GM12878 (cell line): Measurements from ENCODE around the gene C5. TPM values are rescaled to one million over a fixed set of nuclear protein-coding genes. Genes with fewer than 3 reads are reported as not detected.

Experiments
- BCL11A ChIP-seq: IDR thresholded peaks from 2 replicates; pipeline ENCODE4 v1.6.1; 2011; ENCODE audit warnings: low read depth, low read length
- BHLHE40 ChIP-seq, 2 experiments: fragments of 450-650 bp in 1 of 2; IDR thresholded peaks; 2 replicates each; pipeline ENCODE4 v1.6.1; 2011 to 2017; ENCODE audit warnings: low read depth in 2 of 2, borderline replicate concordance in 1 of 2, improper control_type of control experiment in 1 of 2, low read length in 1 of 2, mild to moderate bottlenecking in 1 of 2
- CBFB ChIP-seq: IDR thresholded peaks from 2 replicates; pipeline ENCODE4 v1.6.1; 2016; ENCODE audit warnings: antibody characterized with exemption, low read depth
- FOXK2 ChIP-seq: fragments of 450-650 bp; IDR thresholded peaks from 2 replicates; pipeline ENCODE4 v1.6.1; 2017; ENCODE audit warnings: mild to moderate bottlenecking, moderate library complexity
- FOXM1 ChIP-seq: IDR thresholded peaks from 2 replicates; pipeline ENCODE4 v1.6.1; 2012; ENCODE audit warnings: low read depth, mild to moderate bottlenecking, inconsistent platforms, low read length, moderate library complexity
- HDAC2 ChIP-seq: fragments of 200-600 bp; sonication (generic); IDR thresholded peaks from 2 replicates; pipeline ENCODE4 v1.6.1; 2017
- IKZF1 ChIP-seq: fragments of 450-650 bp; conservative IDR thresholded peaks from 2 replicates; pipeline ENCODE4 v1.6.1; 2017; ENCODE audit warnings: antibody characterized with exemption, mild to moderate bottlenecking
- MTA3 ChIP-seq: IDR thresholded peaks from 2 replicates; pipeline ENCODE4 v1.6.1; 2012; ENCODE audit warnings: low read length, inconsistent platforms, borderline replicate concordance
- NFYB ChIP-seq: IDR thresholded peaks from 2 replicates; pipeline ENCODE4 v1.6.1; 2011; ENCODE audit warnings: low read depth, mild to moderate bottlenecking, low read length, improper control_type of control experiment, moderate library complexity; ENCODE audit not compliant: insufficient read depth
- PKNOX1 ChIP-seq: fragments of 450-650 bp; IDR thresholded peaks from 2 replicates; pipeline ENCODE4 v1.6.1; 2016; ENCODE audit warnings: mild to moderate bottlenecking
- RBBP5 ChIP-seq: fragments of 200-600 bp; sonication (generic); conservative IDR thresholded peaks from 2 replicates; pipeline ENCODE4 v1.6.1; 2016
- SKIL ChIP-seq: fragments of 450-650 bp; IDR thresholded peaks from 2 replicates; pipeline ENCODE4 v1.6.1; 2017; ENCODE audit warnings: mild to moderate bottlenecking, low read depth, inconsistent platforms; ENCODE audit not compliant: poor library complexity, severe bottlenecking
- ZBTB33 ChIP-seq: fragments of 450-650 bp; IDR thresholded peaks from 2 replicates; pipeline ENCODE4 v1.6.1; 2017; ENCODE audit warnings: mild to moderate bottlenecking
- ZBTB40 ChIP-seq: fragments of 450-650 bp; IDR thresholded peaks from 2 replicates; pipeline ENCODE4 v1.6.1; 2016; ENCODE audit warnings: mild to moderate bottlenecking, moderate library complexity, borderline replicate concordance
- ZNF24 ChIP-seq: fragments of 450-650 bp; IDR thresholded peaks from 2 replicates; pipeline ENCODE4 v1.6.1; 2017; ENCODE audit warnings: antibody characterized with exemption, mild to moderate bottlenecking
- ZNF592 ChIP-seq: fragments of 450-650 bp; IDR thresholded peaks from 2 replicates; pipeline ENCODE4 v1.6.1; 2017; ENCODE audit warnings: mild to moderate bottlenecking, moderate library complexity
- polyA plus RNA-seq, 11 experiments: library from polyadenylated mRNA; depleted of rRNA in 4 of 11; unstranded in 6 of 11; stranded (reverse) in 5 of 11; fragments of >200 nt; fragmentation: Nextera tagmentation in 4 of 11; fragmentation: Illumina TruSeq in 1 of 11; extraction: Ambion mirVana in 4 of 11; extraction: Trizol in 1 of 11; gene quantifications; 1 replicate in 1 of 11; 2 replicates in 10 of 11; pipeline versions ENCODE4 v1.2.1 to v1.2.3, GENCODE V29; 2011 to 2016; ENCODE audit warnings: inconsistent platforms in 2 of 11, missing spikeins in 2 of 11, low read depth in 1 of 11
- total RNA-seq, 4 experiments: library from RNA; depleted of rRNA in 3 of 4; stranded (reverse); fragments of >200 nt in 3 of 4; fragmentation: Illumina TruSeq in 1 of 4; extraction: Trizol in 1 of 4; gene quantifications; 2 replicates each; pipeline versions ENCODE4 v1.2.1 to v1.2.3, GENCODE V29; 2013 to 2021

C5 gene
- total and polyA plus RNA-seq, 10 of the 15 experiments (the other 5 are each of a cell fraction or from before 2014, with no cell fraction given), result 0.39 to 2.2 (median 1.2) TPM

- TF ChIP-seq ZNF24 (no peak), MTA3 (no peak), CBFB (no peak), SKIL (no peak), HDAC2 (no peak), NFYB (no peak), BHLHE40 (IDR thresholded peaks at IDR 0.05; ENCODE audit: borderline replicate concordance in 1 of 2, low read depth in 2 of 2, low read length in 1 of 2) (peak in 1 of 2 experiments; percentile 17; a peak in 1 of 4 replicates), ZBTB40 (no peak), FOXM1 (no peak), PKNOX1 (0 out of 2 replicates have a peak, but pooled peaks have one; percentile 26), BCL11A (peak; percentile 75; the same call in 1 of the 2 replicates), IKZF1 (peak; percentile 92), ZNF592 (no peak), RBBP5 (no peak), FOXK2 (no peak), ZBTB33 (no peak)
These were observed 116.6 kb downstream of the C5 start (continued) for GRCh38 chr9:120933310-120934055.
